ENCODE results near the gene AGPAT4. TPM values are rescaled to one million over a fixed set of nuclear protein-coding genes. Genes with fewer than 3 reads are reported as not detected.

AGPAT4 gene
- total and polyA plus RNA-seq, 2 of the 4 experiments (the other 2 are of a cell fraction), result 3.6 to 3.8 TPM

DNA sequence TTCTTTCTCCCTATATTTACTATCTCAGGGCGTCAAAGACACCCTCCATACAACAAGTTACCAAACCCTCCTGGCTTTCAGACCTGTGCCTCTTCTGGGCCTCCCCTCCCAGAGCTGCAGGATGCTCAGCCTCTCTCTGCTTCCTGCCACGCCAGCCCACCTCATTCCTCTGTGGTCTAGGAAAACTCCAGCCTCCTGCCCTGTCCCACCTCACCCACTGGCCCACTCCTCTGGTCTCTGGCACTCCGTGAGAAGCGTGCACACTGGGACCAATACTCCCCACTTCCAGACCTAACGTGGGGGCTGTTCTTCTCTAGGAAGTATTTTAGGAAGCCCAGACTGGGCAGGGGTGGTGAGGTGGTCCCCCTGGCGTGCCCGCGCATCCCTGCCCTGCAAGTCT, 9.7 kb downstream of the AGPAT4 start:
- no peak overlapping the region for H3K4ac ChIP-seq (ENCODE audit: low read depth, low read length)
- H3K18ac ChIP-seq (ENCODE audit: low read depth, low read length), result no peak overlapping the region
- intact Hi-C loops (cut with micrococcal nuclease) (no loop called here), dilution Hi-C loops (cut with HindIII; ENCODE audit: low sequenced_read_pairs, unreplicated experiment) (no loop called here), in situ Hi-C loops (cut with MboI; ENCODE audit: low sequenced_read_pairs) (loop anchor here (25.0 kb wide), 1 partner anchor 277 kb away; the partner anchor contains the start of gene MAP3K4)
- no peak overlapping the region for H2BK20ac ChIP-seq (ENCODE audit: low read depth, low read length)
- H3K36me3 ChIP-seq (ENCODE audit: control insufficient read depth, insufficient read depth, low read length), result peaks cover 8% of the 10 kb centered on the region; the same call in 1 of the 2 replicates
- H2AK5ac ChIP-seq (ENCODE audit: low read depth, low read length), result no peak overlapping the region
- H3K4me1 ChIP-seq (ENCODE audit: control insufficient read depth, insufficient read depth, low read length), result peaks cover 3% of the 10 kb centered on the region
- WGBS, 2 experiments (ENCODE audit: extremely low coverage in 2 of 2, insufficient read length in 1 of 2), result 83% methylated on average over 4 of the region's 8 CpGs; no CpG with 5 or more reads in 1 of the 2 experiments
- H3K23ac ChIP-seq (ENCODE audit: low read depth, low read length), result no peak overlapping the region
- H3K27ac ChIP-seq (ENCODE audit: insufficient read depth, low read length), result no peak overlapping the region
- ATAC-seq (ENCODE audit: low read depth), result no peak
- H3K79me1 ChIP-seq (ENCODE audit: low read depth in 1 of 2, low read length in 2 of 2), result peaks cover 4 to 26% of the 10 kb centered on the region in 2 experiments; a peak in 2 of 4 replicates
- no TSS peak for BruUV-seq (replicated peaks)
- H4K91ac ChIP-seq (ENCODE audit: insufficient read depth, low read depth, low read length), result no peak overlapping the region
- DNase-seq, result no peak
- H3K4me2 ChIP-seq (ENCODE audit: low read depth, low read length), result no peak overlapping the region
- no peak overlapping the region for H2BK15ac ChIP-seq (ENCODE audit: low read depth, low read length)
- no peak overlapping the region for H3K9ac ChIP-seq (ENCODE audit: low read depth, low read length)
- no peaks in the 10 kb centered on the region for H3K27me3 ChIP-seq (ENCODE audit: control insufficient read depth, insufficient read depth, low read length)
- no peak for TF ChIP-seq USF2 (IDR thresholded peaks at IDR 0.05; ENCODE audit: low read depth, low read length)
- TF ChIP-seq NFE2L2 (IDR thresholded peaks at IDR 0.05; ENCODE audit: low read depth, low read length), result no peak
- no peak for TF ChIP-seq POLR2A (IDR thresholded peaks at IDR 0.05; ENCODE audit: low read depth, low read length)
- TF ChIP-seq, protein P1, sequence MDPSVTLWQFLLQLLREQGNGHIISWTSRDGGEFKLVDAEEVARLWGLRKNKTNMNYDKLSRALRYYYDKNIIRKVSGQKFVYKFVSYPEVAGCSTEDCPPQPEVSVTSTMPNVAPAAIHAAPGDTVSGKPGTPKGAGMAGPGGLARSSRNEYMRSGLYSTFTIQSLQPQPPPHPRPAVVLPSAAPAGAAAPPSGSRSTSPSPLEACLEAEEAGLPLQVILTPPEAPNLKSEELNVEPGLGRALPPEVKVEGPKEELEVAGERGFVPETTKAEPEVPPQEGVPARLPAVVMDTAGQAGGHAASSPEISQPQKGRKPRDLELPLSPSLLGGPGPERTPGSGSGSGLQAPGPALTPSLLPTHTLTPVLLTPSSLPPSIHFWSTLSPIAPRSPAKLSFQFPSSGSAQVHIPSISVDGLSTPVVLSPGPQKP (IDR thresholded peaks at IDR 0.05; ENCODE audit: borderline replicate concordance, low read depth, low read length), result no peak
- no peak for TF ChIP-seq RFX5 (IDR thresholded peaks at IDR 0.05; ENCODE audit: low read depth, low read length)
- TF ChIP-seq FOS (IDR thresholded peaks at IDR 0.05; ENCODE audit: low read depth, low read length), result no peak
- TF ChIP-seq MAZ (IDR thresholded peaks at IDR 0.05; ENCODE audit: borderline replicate concordance, low read depth, low read length), result no peak
- TF ChIP-seq RAD21 (IDR thresholded peaks at IDR 0.05; ENCODE audit: low read length), result no peak
- TF ChIP-seq CTCF (conservative IDR thresholded peaks at IDR 0.05; ENCODE audit: low read depth, low read length), result no peak
- no peak for TF ChIP-seq CHD1 (IDR thresholded peaks at IDR 0.05; ENCODE audit: low read depth, low read length)
- H2BK120ac ChIP-seq (ENCODE audit: low read depth, low read length), result no peak overlapping the region
- H3K4me3 ChIP-seq (ENCODE audit: insufficient read depth, low read depth, low read length), result no peak overlapping the region
- no peaks in the 10 kb centered on the region for H3K9me3 ChIP-seq (ENCODE audit: control insufficient read depth, insufficient read depth, low read length)
- H2BK5ac ChIP-seq (ENCODE audit: low read depth, low read length, poor library complexity, severe bottlenecking), result no peak overlapping the region
- no peak overlapping the region for H3K56ac ChIP-seq (ENCODE audit: extremely low read depth, insufficient read depth, low read length)
- H3K14ac ChIP-seq (replicated peaks; ENCODE audit: low read depth, low read length), result no peak overlapping the region
- H4K5ac ChIP-seq (ENCODE audit: low read depth, low read length), result no peak overlapping the region
- no peak overlapping the region for H4K8ac ChIP-seq (ENCODE audit: low read depth in 2 of 2, low read length in 2 of 2)
- peaks cover 19% of the 10 kb centered on the region for H3K9me1 ChIP-seq (ENCODE audit: insufficient read depth, low read length)
- CTCF ChIA-PET, result no interaction called here
- POLR2A ChIA-PET (ENCODE audit: unreplicated experiment), result no interaction called here
- H2AFZ ChIP-seq (replicated peaks; ENCODE audit: low read length, poor library complexity), result no peak overlapping the region
- no peaks in the 10 kb centered on the region for H4K20me1 ChIP-seq (ENCODE audit: insufficient read depth, low read length)
- no peak overlapping the region for H2AK9ac ChIP-seq (replicated peaks; ENCODE audit: low read depth, low read length, poor library complexity)
